NAMALWA (cell line): Measurements from ENCODE around the gene ADARB2.

Experiments used
- DNase-seq: peaks from one replicate; pipeline ENCODE4 v3.0.0-alpha.2; 2015; ENCODE audit warnings: low spot score

ADARB2 gene

GRCh38 chr10:1284076-1284475 lies 453.2 kb downstream of the ADARB2 start:
- DNase-seq, result no peak

- DNase-seq, result no peak
Measured at GRCh38 chr10:1281405-1281782, 455.9 kb downstream of the ADARB2 start.

- DNase-seq, result no peak
Measured at GRCh38 chr10:1280466-1281404, 456.6 kb downstream of the ADARB2 start.

- no peak for DNase-seq
Measured at GRCh38 chr10:1278306-1278705, 459.0 kb downstream of the ADARB2 start.

- DNase-seq, result no peak
Measured at GRCh38 chr10:1274701-1275544, 462.4 kb downstream of the ADARB2 start.

GRCh38 chr10:1274111-1274661 lies 463.1 kb downstream of the ADARB2 start:
- DNase-seq, result no peak

- no peak for DNase-seq
Measured at GRCh38 chr10:1273372-1274105, 463.8 kb downstream of the ADARB2 start.

- no peak for DNase-seq
Measured at GRCh38 chr10:1272777-1273161, 464.6 kb downstream of the ADARB2 start.

- DNase-seq, result no peak
Measured at GRCh38 chr10:1272079-1272776, 465.1 kb downstream of the ADARB2 start.

- DNase-seq, result no peak
Measured at GRCh38 chr10:1270906-1271305, 466.4 kb downstream of the ADARB2 start.

- no peak for DNase-seq
Measured at GRCh38 chr10:1270490-1270889, 466.8 kb downstream of the ADARB2 start.

- DNase-seq, result no peak
Measured at GRCh38 chr10:1268831-1269230, 468.5 kb downstream of the ADARB2 start.

GRCh38 chr10:1267568-1267967 lies 469.8 kb downstream of the ADARB2 start:
- DNase-seq, result no peak

GRCh38 chr10:1267148-1267547 lies 470.2 kb downstream of the ADARB2 start:
- DNase-seq, result no peak

- no peak for DNase-seq
Measured at GRCh38 chr10:1266033-1266802, 471.1 kb downstream of the ADARB2 start.

- no peak for DNase-seq
Measured at GRCh38 chr10:1264001-1264400, 473.3 kb downstream of the ADARB2 start.

- DNase-seq, result no peak
Measured at GRCh38 chr10:1257274-1257673, 480.1 kb downstream of the ADARB2 start.

GRCh38 chr10:1256432-1256725 lies 480.9 kb downstream of the ADARB2 start:
- DNase-seq, result no peak

- DNase-seq, result no peak
Measured at GRCh38 chr10:1255600-1256431, 481.5 kb downstream of the ADARB2 start.

GRCh38 chr10:1255118-1255517 lies 482.2 kb downstream of the ADARB2 start:
- no peak for DNase-seq
